Measurements from ENCODE around the gene SLC9A9.
"Not testable (repeated sequence)": the region's sequence is repeated elsewhere in the genome, so short reads cannot be mapped to it uniquely, and the experiment has no call there.

Gene SLC9A9

GRCh38 chr3:143812481-143812880, 35.8 kb downstream of the SLC9A9 start:
- Histone ChIP-seq H3K4me1 (no peaks in the 10 kb centered on the region), H3K9me3 (no peaks in the 10 kb centered on the region), H3K36me3 (replicated peaks) (no peaks in the 10 kb centered on the region), H3K4me3 (no peak overlapping the region), H3K27me3 (ENCODE audit: low read depth) (no peaks in the 10 kb centered on the region; the same call in 1 of the 2 replicates)
- in situ Hi-C loops (cut with MboI; ENCODE audit: low sequenced_read_pairs), result no loop called here
- DNase-seq (ENCODE audit: low spot score in 2 of 2), result no peak

- Histone ChIP-seq H3K4me3 (no peak overlapping the region), H3K4me1 (no peaks in the 10 kb centered on the region), H3K9me3 (no peaks in the 10 kb centered on the region), H3K27me3 (ENCODE audit: low read depth) (no peaks in the 10 kb centered on the region; the same call in 1 of the 2 replicates), H3K36me3 (replicated peaks) (no peaks in the 10 kb centered on the region)
- in situ Hi-C loops (cut with MboI; ENCODE audit: low sequenced_read_pairs), result no loop called here
- DNase-seq (ENCODE audit: low spot score in 2 of 2), result no peak
Observed at GRCh38 chr3:143811602-143812001, 36.7 kb downstream of the SLC9A9 start.

GRCh38 chr3:143810953-143811265, 37.4 kb downstream of the SLC9A9 start:
- in situ Hi-C loops (cut with MboI; ENCODE audit: low sequenced_read_pairs), result no loop called here
- H3K27me3 ChIP-seq (ENCODE audit: low read depth), result no peaks in the 10 kb centered on the region; the same call in 1 of the 2 replicates
- no peaks in the 10 kb centered on the region for H3K4me1 ChIP-seq
- no peaks in the 10 kb centered on the region for H3K9me3 ChIP-seq
- H3K36me3 ChIP-seq (replicated peaks), result no peaks in the 10 kb centered on the region
- no peak for DNase-seq (ENCODE audit: low spot score in 2 of 2)
- H3K4me3 ChIP-seq, result no peak overlapping the region

- H3K36me3 ChIP-seq (replicated peaks), result no peaks in the 10 kb centered on the region
- no peaks in the 10 kb centered on the region for H3K9me3 ChIP-seq
- H3K27me3 ChIP-seq (ENCODE audit: low read depth), result no peaks in the 10 kb centered on the region; the same call in 1 of the 2 replicates
- no peaks in the 10 kb centered on the region for H3K4me1 ChIP-seq
- no peak for DNase-seq (ENCODE audit: low spot score in 2 of 2)
- in situ Hi-C loops (cut with MboI; ENCODE audit: low sequenced_read_pairs), result no loop called here
- H3K4me3 ChIP-seq, result no peak overlapping the region
Observed at GRCh38 chr3:143810166-143810952, 37.9 kb downstream of the SLC9A9 start.

GRCh38 chr3:143809121-143809621, 39.1 kb downstream of the SLC9A9 start:
- no peaks in the 10 kb centered on the region for H3K4me1 ChIP-seq
- no peak for DNase-seq (ENCODE audit: low spot score in 2 of 2)
- in situ Hi-C loops (cut with MboI; ENCODE audit: low sequenced_read_pairs), result no loop called here
- H3K36me3 ChIP-seq (replicated peaks), result no peaks in the 10 kb centered on the region
- no peaks in the 10 kb centered on the region for H3K9me3 ChIP-seq
- H3K4me3 ChIP-seq, result no peak overlapping the region
- H3K27me3 ChIP-seq (ENCODE audit: low read depth), result no peaks in the 10 kb centered on the region; the same call in 1 of the 2 replicates

GRCh38 chr3:143808030-143808429, 40.2 kb downstream of the SLC9A9 start:
- no peaks in the 10 kb centered on the region for H3K4me1 ChIP-seq
- no peak for DNase-seq (ENCODE audit: low spot score in 2 of 2)
- in situ Hi-C loops (cut with MboI; ENCODE audit: low sequenced_read_pairs), result no loop called here

GRCh38 chr3:143806038-143806437, 42.2 kb downstream of the SLC9A9 start:
- in situ Hi-C loops (cut with MboI; ENCODE audit: low sequenced_read_pairs), result no loop called here
- no peak overlapping the region for H3K4me3 ChIP-seq
- no peak for DNase-seq (ENCODE audit: low spot score in 2 of 2)

More at GRCh38 chr3:143808030-143808429, 40.2 kb downstream of the SLC9A9 start:
- Histone ChIP-seq H3K4me3 (no peak overlapping the region), H3K27me3 (ENCODE audit: low read depth) (no peaks in the 10 kb centered on the region; the same call in 1 of the 2 replicates), H3K36me3 (replicated peaks) (no peaks in the 10 kb centered on the region), H3K9me3 (no peaks in the 10 kb centered on the region)

GRCh38 chr3:143805476-143805875, 42.8 kb downstream of the SLC9A9 start:
- H3K36me3 ChIP-seq (replicated peaks); H3K27me3 ChIP-seq (ENCODE audit: low read depth); H3K9me3 ChIP-seq; H3K4me1 ChIP-seq; in situ Hi-C loops (cut with MboI; ENCODE audit: low sequenced_read_pairs); DNase-seq (ENCODE audit: low spot score in 2 of 2); H3K4me3 ChIP-seq: not testable (repeated sequence)

More at GRCh38 chr3:143806038-143806437, 42.2 kb downstream of the SLC9A9 start:
- Histone ChIP-seq H3K27me3 (ENCODE audit: low read depth) (no peaks in the 10 kb centered on the region; the same call in 1 of the 2 replicates), H3K36me3 (replicated peaks) (no peaks in the 10 kb centered on the region), H3K4me1 (no peaks in the 10 kb centered on the region), H3K9me3 (no peaks in the 10 kb centered on the region)

GRCh38 chr3:143801046-143801445, 47.2 kb downstream of the SLC9A9 start:
- in situ Hi-C loops (cut with MboI; ENCODE audit: low sequenced_read_pairs); H3K9me3 ChIP-seq; H3K4me1 ChIP-seq; H3K36me3 ChIP-seq (replicated peaks); H3K27me3 ChIP-seq (ENCODE audit: low read depth); DNase-seq (ENCODE audit: low spot score in 2 of 2); H3K4me3 ChIP-seq: not testable (repeated sequence)

GRCh38 chr3:143798151-143798550, 50.1 kb downstream of the SLC9A9 start:
- H3K4me1 ChIP-seq; H3K4me3 ChIP-seq; DNase-seq (ENCODE audit: low spot score in 2 of 2); H3K36me3 ChIP-seq (replicated peaks); H3K27me3 ChIP-seq (ENCODE audit: low read depth); H3K9me3 ChIP-seq; in situ Hi-C loops (cut with MboI; ENCODE audit: low sequenced_read_pairs): not testable (repeated sequence)

GRCh38 chr3:143795874-143796273, 52.4 kb downstream of the SLC9A9 start:
- no peaks in the 10 kb centered on the region for H3K4me1 ChIP-seq
- H3K4me3 ChIP-seq, result no peak overlapping the region
- no peak for DNase-seq (ENCODE audit: low spot score in 2 of 2)
- H3K27me3 ChIP-seq (ENCODE audit: low read depth), result no peaks in the 10 kb centered on the region
- in situ Hi-C loops (cut with MboI; ENCODE audit: low sequenced_read_pairs), result no loop called here
- no peaks in the 10 kb centered on the region for H3K36me3 ChIP-seq (replicated peaks)
- H3K9me3 ChIP-seq, result no peaks in the 10 kb centered on the region

- no peaks in the 10 kb centered on the region for H3K4me1 ChIP-seq
- in situ Hi-C loops (cut with MboI; ENCODE audit: low sequenced_read_pairs), result no loop called here
- H3K9me3 ChIP-seq, result no peaks in the 10 kb centered on the region
- no peak overlapping the region for H3K4me3 ChIP-seq
- DNase-seq (ENCODE audit: low spot score in 2 of 2), result no peak
- H3K36me3 ChIP-seq (replicated peaks), result no peaks in the 10 kb centered on the region
- H3K27me3 ChIP-seq (ENCODE audit: low read depth), result no peaks in the 10 kb centered on the region
Observed at GRCh38 chr3:143794793-143795462, 53.3 kb downstream of the SLC9A9 start.

GRCh38 chr3:143793971-143794370, 54.3 kb downstream of the SLC9A9 start:
- Histone ChIP-seq H3K9me3 (no peaks in the 10 kb centered on the region), H3K36me3 (replicated peaks) (no peaks in the 10 kb centered on the region), H3K27me3 (ENCODE audit: low read depth) (no peaks in the 10 kb centered on the region), H3K4me1 (no peaks in the 10 kb centered on the region), H3K4me3 (no peak overlapping the region)
- in situ Hi-C loops (cut with MboI; ENCODE audit: low sequenced_read_pairs), result no loop called here
- DNase-seq (ENCODE audit: low spot score in 2 of 2), result no peak

- H3K9me3 ChIP-seq, result no peaks in the 10 kb centered on the region
- no peak overlapping the region for H3K4me3 ChIP-seq
- no peak for DNase-seq (ENCODE audit: low spot score in 2 of 2)
- H3K27me3 ChIP-seq (ENCODE audit: low read depth), result no peaks in the 10 kb centered on the region
- no peaks in the 10 kb centered on the region for H3K36me3 ChIP-seq (replicated peaks)
- in situ Hi-C loops (cut with MboI; ENCODE audit: low sequenced_read_pairs), result no loop called here
- H3K4me1 ChIP-seq, result no peaks in the 10 kb centered on the region
Observed at GRCh38 chr3:143791386-143791785, 56.9 kb downstream of the SLC9A9 start.
